GM23248 (cell line): ENCODE results near the gene PDLIM3.

ENCODE experiments used
- EZH2 ChIP-seq: fragments of 200-600 bp; sonication (generic); IDR thresholded peaks from 2 replicates; pipeline ENCODE4 v1.6.1; 2018; ENCODE audit warnings: antibody characterized with exemption, mild to moderate bottlenecking; ENCODE audit not compliant: insufficient read depth, poor library complexity, severe bottlenecking
- EZH2phosphoT487 ChIP-seq: fragments of 200-600 bp; sonication (generic); IDR thresholded peaks from 2 replicates; pipeline ENCODE4 v1.6.1; 2018; ENCODE audit warnings: antibody characterized with exemption, moderate library complexity, mild to moderate bottlenecking, low read depth; ENCODE audit not compliant: insufficient read depth

- TF ChIP-seq EZH2, result no peak
- TF ChIP-seq EZH2phosphoT487, result no peak
These were observed 78.2 kb downstream of the PDLIM3 start for GRCh38 chr4:185457136-185457535.
